A172 (cell line): Measurements from ENCODE around the gene WDFY3. TPM values are rescaled to one million over a fixed set of nuclear protein-coding genes. Genes with fewer than 3 reads are reported as not detected.
A peak's percentile ranks its signal among the peaks of the same experiment; 100 is the strongest.
"Not testable (repeated sequence)": the region's sequence is repeated elsewhere in the genome, so short reads cannot be mapped to it uniquely, and the experiment has no call there.

Source experiments
- DNase-seq: peaks from one replicate; pipeline ENCODE4 v3.0.0-alpha.2; 2015; ENCODE audit warnings: low spot score
- total RNA-seq: library from RNA; depleted of rRNA; stranded (reverse); fragments of >200 nt; shearing (Covaris generic); gene quantifications from 2 replicates; pipeline ENCODE4 v1.2.3, GENCODE V29; 2014

The WDFY3 gene
- total RNA-seq, 1 experiment from 2014 or later = 33.3 TPM

DNA sequence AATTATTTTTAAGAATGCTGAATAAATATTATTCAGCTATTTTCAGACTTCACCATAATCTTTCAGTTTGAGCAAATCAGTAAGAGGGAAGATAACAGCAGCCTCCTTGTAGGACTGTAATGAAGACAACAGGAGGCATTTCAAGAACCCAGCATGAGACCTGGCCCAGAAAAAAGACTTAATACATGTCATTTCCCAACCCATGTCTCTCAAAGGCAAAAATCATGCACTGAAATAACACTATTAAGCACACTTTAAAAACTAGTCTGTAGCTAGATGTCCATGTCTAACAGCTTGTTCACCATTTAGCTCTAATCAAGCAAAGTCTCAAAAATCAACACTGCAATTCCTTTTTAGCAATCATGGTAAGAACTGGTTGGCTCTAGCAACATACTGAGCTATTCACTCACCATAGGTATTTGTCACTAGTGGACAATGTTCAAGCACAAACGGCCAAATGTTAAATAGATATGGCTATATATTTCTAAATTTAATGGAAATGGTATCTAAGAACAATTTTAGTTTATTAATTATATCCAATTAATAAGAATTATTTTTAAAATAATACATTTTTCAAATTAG is 109.9 kb downstream of the WDFY3 start:
- no peak for DNase-seq

GRCh38 chr4:84855774-84856173 is 110.7 kb downstream of the WDFY3 start:
- DNase-seq = no peak

GRCh38 chr4:84852081-84852480 is 114.4 kb downstream of the WDFY3 start:
- peak; percentile 19 for DNase-seq

DNA sequence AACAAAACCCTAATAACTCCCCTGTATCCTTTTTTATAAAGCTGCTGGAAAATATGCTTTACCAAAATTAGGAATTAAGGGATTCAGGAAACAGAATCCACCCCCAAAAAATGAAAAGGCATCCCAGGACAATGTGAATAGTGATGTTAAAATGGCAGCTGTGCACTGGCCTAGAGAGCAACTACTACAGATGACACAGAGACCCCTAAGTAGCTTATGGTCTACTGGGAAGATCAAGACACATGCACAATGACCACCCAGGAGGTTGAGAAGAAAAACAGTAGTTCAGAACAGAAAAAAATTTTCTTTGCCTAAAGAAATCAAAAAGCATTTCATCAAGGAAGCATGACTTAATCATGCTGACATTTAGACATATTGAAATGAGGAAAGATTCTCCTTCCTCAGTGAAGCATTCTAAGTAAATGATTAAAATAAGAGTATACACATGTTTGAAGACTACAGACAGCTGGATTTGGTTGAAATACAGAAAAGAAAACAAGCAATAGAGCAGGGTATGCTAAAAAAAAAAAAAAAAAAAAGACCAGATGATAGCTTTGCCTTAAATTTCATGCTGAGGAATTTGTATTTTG is 117.3 kb downstream of the WDFY3 start:
- DNase-seq = no peak

- DNase-seq = no peak
Observed at GRCh38 chr4:84848432-84848831, 118.1 kb downstream of the WDFY3 start.

GRCh38 chr4:84847978-84848377 is 118.5 kb downstream of the WDFY3 start:
- DNase-seq = no peak

DNA sequence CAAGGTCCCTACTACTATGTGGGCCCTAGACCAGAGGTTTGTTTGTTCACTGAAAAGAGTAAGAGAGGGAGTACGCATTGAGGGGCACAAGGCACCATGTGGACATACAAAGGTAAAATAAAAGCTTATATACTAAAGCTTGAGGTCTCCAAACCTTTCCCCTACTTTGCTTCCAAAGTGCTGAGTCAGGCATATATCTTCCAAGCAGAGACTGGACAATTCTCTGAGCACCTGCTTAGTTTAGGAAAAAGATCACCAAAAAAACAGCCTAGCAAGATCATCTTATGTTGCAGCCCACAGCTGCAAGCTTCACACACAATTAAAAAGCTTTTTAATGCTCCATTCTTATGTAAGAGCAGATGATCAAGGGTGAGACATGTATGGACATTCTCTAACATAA is 119.5 kb downstream of the WDFY3 start:
- DNase-seq = no peak

- no peak for DNase-seq
Observed at GRCh38 chr4:84841435-84841834, 125.1 kb downstream of the WDFY3 start.

- no peak for DNase-seq
Observed at GRCh38 chr4:84837751-84838150, 128.7 kb downstream of the WDFY3 start.

GRCh38 chr4:84829633-84830032 is 136.9 kb downstream of the WDFY3 start:
- DNase-seq = not testable (repeated sequence)

- DNase-seq = no peak
Observed at GRCh38 chr4:84826681-84827080, 139.8 kb downstream of the WDFY3 start.

DNA sequence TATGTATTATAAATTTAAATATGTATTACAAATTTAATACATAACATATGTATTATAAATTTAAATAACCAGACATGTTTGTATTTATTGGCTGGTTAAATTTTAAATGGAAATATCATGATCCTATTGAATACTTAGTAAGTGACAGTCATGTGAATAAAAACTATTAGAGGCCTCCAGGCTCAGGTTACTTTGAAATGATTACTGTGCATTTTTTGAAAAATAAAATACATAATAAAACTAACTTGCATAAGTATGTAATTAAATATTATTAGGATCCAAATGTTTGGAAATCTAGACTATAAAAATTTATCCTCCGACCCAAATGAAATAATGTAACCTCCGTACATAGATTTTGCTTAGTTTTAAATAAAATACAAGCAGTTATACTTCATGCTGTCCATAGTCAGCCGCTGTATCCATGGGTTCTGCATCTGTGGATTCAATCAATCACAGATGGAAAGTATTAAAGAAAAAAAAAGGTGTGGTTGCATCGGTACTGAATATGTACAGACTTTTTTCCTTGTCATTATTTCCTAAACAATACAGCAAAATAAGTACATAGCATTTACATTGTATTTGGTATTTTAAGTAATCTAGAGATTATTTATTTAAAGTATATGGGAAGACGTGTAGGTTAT is 140.7 kb downstream of the WDFY3 start:
- DNase-seq = no peak

DNA sequence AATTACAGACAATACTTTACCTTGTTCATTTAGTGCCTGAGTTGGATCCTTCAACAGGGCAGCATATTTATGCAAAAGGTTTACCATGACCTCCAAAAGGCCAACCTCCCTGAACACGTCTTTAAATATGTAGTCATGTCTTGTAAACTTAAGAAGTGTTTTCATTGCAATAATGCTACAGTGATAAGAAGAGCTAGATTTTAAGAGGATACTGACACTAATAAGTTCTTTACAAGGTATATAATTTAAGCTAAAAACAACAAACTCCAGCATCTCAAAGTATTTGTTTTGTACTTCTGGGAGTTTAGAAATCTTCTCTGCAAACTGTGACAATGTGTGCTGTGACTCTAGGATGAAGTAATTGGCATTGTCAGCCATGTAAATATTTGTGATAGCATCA is 145.4 kb downstream of the WDFY3 start:
- no peak for DNase-seq

DNA sequence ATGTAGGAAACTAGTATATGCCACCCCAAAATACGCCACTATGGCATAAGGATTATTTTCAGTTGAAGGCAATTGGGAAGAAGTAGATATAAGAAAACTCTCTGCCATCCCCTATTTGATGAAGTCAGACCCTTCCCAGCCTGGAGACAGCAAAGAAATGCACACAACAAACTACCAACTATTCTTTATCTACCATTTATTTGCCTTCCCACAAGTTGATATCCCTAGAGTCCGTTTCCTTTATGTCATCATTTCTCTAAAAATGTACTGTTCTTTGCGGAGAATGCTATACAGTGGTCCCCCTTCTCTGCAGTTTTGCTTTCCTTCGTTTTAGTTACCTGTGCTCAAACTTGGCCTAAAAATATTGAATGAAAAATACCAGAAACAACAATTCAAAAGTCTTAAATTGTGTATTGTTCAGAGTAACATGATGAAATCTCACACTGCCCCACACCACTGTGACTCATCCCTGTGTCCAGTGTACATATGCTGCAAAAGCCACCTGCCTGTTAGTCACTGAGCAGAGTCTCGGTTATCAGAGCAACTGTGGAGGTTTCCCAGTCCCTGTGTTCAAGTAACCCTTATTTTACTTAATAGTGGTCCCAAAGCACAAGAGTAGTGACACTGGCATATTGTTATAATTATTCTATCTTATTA is 152.3 kb downstream of the WDFY3 start:
- DNase-seq = peak; percentile 79

GRCh38 chr4:84809946-84810345 is 156.5 kb downstream of the WDFY3 start:
- no peak for DNase-seq

DNA sequence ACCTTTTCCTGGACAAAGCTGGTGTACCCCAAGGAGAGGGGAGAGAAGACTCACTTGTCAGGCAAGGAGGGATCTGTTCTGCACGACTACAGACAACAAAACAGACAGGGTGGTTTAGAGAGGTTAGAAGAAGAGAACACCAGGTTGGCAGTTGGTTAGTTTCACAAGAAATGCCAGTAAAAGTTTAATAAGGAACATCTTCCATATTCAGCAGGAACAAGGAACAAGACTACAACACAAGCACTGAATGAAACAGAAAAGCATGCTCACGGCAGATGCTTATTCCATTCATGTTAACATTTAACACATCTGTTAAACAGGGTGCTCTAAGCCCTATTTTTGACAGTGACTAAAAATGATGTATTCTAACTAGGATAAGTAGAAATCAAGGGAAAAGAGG is 158.2 kb downstream of the WDFY3 start:
- DNase-seq = no peak

DNA sequence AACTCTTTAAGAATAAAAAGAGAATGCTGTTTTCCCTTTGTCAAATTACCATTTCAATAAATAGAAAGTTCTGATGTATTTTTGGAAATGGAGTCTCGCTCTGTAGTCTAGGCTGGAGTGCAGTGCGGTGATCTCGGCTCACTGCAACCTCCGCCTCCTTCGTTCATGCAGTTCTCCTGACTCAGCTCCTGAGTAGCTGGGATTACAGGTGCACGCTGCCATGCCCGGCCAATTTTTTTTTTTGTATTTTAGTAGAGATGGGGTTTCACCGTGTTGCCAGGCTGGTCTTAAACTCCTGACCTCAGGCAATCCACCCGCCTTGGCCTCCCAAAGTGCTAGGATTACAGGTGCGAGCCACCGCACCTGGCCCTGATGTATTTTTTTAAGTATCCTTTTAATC is 159.9 kb downstream of the WDFY3 start:
- not testable (repeated sequence) for DNase-seq

GRCh38 chr4:84804136-84804535 is 162.4 kb downstream of the WDFY3 start:
- DNase-seq = no peak

DNA sequence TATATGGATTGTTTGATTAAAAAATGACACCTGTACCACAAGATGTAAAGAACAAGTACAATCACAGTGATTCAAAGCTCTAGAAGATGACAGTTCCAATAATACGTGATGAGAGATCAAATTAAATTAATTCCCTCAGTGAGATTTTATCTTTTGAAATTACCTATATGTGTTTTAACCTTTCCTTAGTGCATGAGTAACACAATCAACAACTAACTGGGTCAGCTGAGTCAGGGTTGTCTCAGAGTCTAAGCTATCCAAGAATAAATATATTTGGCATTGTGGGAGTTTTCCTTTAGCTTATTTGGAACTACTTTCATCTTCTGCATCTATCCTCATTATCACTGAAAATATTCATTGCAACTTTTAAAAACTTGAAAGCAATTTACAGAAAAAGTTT is 162.8 kb downstream of the WDFY3 start:
- no peak for DNase-seq

DNA sequence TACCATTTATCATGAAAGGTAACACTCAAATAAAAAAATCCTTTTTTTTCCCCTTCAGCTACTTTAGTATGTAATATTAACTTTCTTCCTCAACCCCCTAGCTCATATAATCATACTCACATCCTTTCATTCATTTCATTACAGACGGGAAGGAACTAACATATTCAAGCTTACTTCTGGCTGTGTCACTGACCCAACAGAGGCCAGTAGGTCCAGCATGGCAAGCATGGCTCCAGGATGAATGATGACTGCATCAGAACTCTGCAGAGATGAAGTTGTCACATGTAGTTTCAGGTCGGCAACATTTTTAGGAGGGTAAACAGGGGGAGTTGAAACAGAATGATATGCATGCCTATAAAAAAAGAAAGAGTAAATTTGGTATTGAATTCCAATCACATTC is 163.4 kb downstream of the WDFY3 start:
- no peak for DNase-seq

- no peak for DNase-seq
Observed at GRCh38 chr4:84800256-84800655, 166.2 kb downstream of the WDFY3 start.

DNA sequence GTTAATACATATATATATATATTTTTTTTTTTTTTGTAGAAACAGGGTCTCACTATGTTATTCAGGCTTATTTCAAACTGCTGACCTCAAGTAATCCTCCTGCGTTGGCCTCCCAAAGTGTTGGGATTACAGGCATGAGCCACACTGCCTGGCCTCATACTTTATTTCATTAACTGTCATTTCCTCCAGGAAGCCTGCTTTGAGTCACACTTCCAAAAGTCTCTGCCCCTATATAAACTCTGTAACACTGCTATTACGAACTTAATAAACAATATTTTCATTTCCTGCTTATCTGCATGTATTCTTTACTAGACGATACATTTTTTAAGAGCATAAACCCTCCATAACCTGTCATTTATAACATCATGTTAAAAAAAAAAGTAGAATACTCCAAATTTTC is 167.2 kb downstream of the WDFY3 start:
- DNase-seq = no peak

DNA sequence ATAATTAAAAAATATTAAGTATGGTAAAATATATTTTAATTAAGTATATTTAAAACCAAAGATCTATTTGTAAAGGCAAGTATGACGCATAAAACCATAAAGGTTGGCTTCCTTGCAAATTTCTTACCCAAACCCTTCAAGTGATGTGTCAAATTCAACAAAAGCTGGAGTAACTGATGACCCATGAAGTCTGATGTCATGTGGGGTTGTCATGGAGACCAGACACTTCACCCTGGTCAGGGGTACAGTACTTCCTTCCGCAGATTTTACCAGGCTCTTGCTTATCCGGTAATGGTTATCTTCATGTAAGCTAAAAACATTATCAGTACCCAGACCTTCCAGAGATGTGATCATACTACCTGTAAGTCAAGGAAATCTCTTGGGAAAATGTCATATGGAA is 170.1 kb downstream of the WDFY3 start:
- DNase-seq = no peak
